ENCODE data around the gene ATG16L2.

Gene ATG16L2, protein sequence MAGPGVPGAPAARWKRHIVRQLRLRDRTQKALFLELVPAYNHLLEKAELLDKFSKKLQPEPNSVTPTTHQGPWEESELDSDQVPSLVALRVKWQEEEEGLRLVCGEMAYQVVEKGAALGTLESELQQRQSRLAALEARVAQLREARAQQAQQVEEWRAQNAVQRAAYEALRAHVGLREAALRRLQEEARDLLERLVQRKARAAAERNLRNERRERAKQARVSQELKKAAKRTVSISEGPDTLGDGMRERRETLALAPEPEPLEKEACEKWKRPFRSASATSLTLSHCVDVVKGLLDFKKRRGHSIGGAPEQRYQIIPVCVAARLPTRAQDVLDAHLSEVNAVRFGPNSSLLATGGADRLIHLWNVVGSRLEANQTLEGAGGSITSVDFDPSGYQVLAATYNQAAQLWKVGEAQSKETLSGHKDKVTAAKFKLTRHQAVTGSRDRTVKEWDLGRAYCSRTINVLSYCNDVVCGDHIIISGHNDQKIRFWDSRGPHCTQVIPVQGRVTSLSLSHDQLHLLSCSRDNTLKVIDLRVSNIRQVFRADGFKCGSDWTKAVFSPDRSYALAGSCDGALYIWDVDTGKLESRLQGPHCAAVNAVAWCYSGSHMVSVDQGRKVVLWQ

DNA sequence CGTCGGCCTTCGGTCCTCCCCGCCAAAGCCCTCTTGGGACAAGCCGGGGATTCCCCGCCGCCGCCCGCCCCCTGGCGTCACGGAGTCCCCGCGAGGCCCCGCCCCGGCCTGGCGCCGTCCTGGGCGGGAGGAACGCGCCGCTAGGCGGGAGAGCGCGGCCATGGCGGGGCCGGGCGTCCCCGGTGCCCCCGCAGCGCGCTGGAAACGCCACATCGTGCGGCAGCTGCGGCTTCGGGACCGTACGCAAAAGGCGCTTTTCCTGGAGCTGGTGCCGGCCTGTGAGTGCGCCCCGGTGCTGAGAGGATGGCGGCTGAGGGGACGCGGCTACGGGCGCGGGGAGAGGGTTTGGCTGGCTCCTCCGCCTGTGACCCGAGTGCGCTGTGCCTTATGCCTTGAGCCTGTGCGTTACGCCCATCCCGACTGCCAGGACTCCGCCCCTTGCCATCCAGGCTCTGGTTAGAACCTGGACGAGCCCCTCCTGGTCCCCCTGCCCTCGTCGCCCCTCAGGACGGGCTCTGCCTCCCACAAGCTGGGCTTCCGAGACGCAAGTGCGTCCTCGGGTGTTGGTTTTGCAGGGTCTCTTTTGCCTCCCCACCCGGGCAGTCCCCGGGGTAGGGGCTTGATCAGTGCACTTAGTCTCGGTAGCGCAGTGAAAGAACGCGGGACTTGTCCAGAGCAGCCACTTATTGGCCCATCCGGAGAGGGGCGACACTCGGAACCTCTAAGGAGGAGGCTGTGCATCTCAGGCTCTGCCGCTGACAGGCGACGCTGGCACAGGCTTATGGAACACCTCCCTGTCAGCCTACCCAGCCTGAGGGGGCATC lies at the start of gene ATG16L2:
ATG16L2 (plus strand) TSS at position 126 of the 824 bp plus-strand sequence; CDS start at position 161, 35 bp downstream.
- Histone ChIP-seq H3K9ac (peak within 1 kb of the TSS; percentile 94), H3K79me2 (ENCODE audit: insufficient read depth, low read depth) (peaks cover 45% of the 10 kb centered on the region), H3K27me3 (ENCODE audit: insufficient read depth, low read depth) (no peaks in the 10 kb centered on the region), H3K36me3 (ENCODE audit: insufficient read depth) (no peaks in the 10 kb centered on the region), H3K27ac (peak within 1 kb of the TSS; percentile 89), H3K4me2 (peak within 1 kb of the TSS; percentile 94), H3K4me1 (ENCODE audit: low read depth, poor library complexity, severe bottlenecking) (peaks cover 43% of the 10 kb centered on the region), H4K20me1 (ENCODE audit: insufficient read depth) (peaks cover 9% of the 10 kb centered on the region; the same call in 1 of the 2 replicates), H3K4me3 (IDR thresholded peaks at IDR 0.05; ENCODE audit: insufficient read depth, low read depth, low read length) (no peak within 1 kb of the TSS), H2AFZ (ENCODE audit: low read depth) (peak within 1 kb of the TSS; percentile 72)
- TF ChIP-seq, protein P1, sequence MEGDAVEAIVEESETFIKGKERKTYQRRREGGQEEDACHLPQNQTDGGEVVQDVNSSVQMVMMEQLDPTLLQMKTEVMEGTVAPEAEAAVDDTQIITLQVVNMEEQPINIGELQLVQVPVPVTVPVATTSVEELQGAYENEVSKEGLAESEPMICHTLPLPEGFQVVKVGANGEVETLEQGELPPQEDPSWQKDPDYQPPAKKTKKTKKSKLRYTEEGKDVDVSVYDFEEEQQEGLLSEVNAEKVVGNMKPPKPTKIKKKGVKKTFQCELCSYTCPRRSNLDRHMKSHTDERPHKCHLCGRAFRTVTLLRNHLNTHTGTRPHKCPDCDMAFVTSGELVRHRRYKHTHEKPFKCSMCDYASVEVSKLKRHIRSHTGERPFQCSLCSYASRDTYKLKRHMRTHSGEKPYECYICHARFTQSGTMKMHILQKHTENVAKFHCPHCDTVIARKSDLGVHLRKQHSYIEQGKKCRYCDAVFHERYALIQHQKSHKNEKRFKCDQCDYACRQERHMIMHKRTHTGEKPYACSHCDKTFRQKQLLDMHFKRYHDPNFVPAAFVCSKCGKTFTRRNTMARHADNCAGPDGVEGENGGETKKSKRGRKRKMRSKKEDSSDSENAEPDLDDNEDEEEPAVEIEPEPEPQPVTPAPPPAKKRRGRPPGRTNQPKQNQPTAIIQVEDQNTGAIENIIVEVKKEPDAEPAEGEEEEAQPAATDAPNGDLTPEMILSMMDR (conservative IDR thresholded peaks at IDR 0.05; ENCODE audit: low read depth, low read length) = peak; percentile 40; the same call in 1 of the 2 replicates

DNA sequence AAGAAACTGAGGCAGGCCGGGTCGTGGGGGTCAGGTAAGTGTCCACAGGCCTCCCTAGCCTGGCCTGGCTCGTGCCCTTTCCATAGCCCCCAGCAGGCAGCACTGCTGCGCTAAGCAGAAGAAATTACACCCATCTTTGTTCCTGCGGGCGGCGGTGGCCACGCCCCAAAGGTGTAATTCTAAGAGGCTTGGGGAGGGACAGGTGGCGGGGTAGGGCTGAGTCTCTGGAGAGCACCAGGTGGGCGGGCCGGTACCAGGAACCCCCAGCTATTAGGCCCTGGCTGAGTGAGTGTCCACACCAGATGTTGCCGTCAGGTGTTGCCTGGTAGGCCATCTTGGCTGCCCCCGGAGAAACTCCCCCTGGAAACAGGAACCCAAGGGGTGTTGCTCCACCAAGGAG lies 49.7 kb upstream of the ATG16L2 start:
- Histone ChIP-seq H3K36me3 (ENCODE audit: insufficient read depth) (no peaks in the 10 kb centered on the region), H3K79me2 (ENCODE audit: insufficient read depth, low read depth) (no peaks in the 10 kb centered on the region), H3K4me3 (IDR thresholded peaks at IDR 0.05; ENCODE audit: insufficient read depth, low read depth, low read length) (no peak overlapping the region), H3K27ac (no peak overlapping the region), H2AFZ (ENCODE audit: low read depth) (no peak overlapping the region), H4K20me1 (ENCODE audit: insufficient read depth) (no peaks in the 10 kb centered on the region), H3K27me3 (ENCODE audit: insufficient read depth, low read depth) (no peaks in the 10 kb centered on the region), H3K4me2 (no peak overlapping the region), H3K4me1 (ENCODE audit: low read depth, poor library complexity, severe bottlenecking) (peaks cover 12% of the 10 kb centered on the region), H3K9ac (no peak overlapping the region)
- TF ChIP-seq, protein P1 (conservative IDR thresholded peaks at IDR 0.05; ENCODE audit: low read depth, low read length) = no peak

DNA sequence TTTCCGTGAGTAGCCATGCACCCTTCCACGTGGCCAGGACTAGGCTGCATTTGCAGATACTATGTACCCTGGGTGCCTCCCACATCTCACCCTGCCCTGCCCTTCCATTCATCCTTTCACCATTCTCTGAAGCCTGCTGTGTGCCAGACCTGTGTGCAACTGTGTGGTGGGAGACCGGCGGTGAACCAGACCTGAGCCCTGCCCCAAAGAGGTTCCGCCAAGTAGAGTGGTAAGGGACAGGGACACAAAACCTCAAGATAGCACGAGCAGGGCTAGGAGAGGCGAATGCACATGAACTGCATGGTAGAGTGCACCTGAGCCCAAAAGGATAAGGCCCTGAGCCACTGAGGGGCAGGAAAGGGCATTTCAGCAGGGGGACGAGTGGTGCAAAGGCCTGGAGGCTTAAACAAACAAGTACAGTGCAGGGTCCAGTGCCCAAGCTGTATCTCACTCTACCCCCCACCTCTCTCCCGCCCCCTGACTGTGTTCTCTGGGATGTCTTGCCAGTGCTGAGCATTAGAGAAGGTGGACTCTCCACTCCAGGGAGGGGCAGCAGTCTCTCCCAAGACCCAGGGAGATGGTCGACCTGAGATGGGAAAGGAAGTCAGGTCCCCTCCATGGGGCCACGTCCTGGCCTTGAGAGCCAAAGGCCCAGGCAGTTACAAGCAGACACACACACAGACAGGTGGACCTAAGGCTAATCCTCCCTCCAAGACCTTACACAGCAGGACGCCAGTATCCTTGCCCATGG lies 47.9 kb upstream of the ATG16L2 start:
- Histone ChIP-seq H4K20me1 (ENCODE audit: insufficient read depth) (no peaks in the 10 kb centered on the region), H3K27ac (no peak overlapping the region), H3K9ac (no peak overlapping the region), H2AFZ (ENCODE audit: low read depth) (no peak overlapping the region), H3K4me3 (IDR thresholded peaks at IDR 0.05; ENCODE audit: insufficient read depth, low read depth, low read length) (no peak overlapping the region), H3K4me2 (no peak overlapping the region), H3K36me3 (ENCODE audit: insufficient read depth) (no peaks in the 10 kb centered on the region), H3K27me3 (ENCODE audit: insufficient read depth, low read depth) (no peaks in the 10 kb centered on the region), H3K4me1 (ENCODE audit: low read depth, poor library complexity, severe bottlenecking) (peaks cover 12% of the 10 kb centered on the region), H3K79me2 (ENCODE audit: insufficient read depth, low read depth) (no peaks in the 10 kb centered on the region)
- TF ChIP-seq, protein P1 (conservative IDR thresholded peaks at IDR 0.05; ENCODE audit: low read depth, low read length) = no peak

All from KMS-11 (cell line).